GM21737 (cell line): Measurements from ENCODE around the gene FXYD6.

Experiments
- ATAC-seq: cut with Tn5 transposase; IDR thresholded peaks from one replicate; pipeline ENCODE4 v1.9.1; 2021; ENCODE audit warnings: mild to moderate bottlenecking, moderate library complexity; ENCODE audit not compliant: unreplicated experiment

The FXYD6 gene

DNA sequence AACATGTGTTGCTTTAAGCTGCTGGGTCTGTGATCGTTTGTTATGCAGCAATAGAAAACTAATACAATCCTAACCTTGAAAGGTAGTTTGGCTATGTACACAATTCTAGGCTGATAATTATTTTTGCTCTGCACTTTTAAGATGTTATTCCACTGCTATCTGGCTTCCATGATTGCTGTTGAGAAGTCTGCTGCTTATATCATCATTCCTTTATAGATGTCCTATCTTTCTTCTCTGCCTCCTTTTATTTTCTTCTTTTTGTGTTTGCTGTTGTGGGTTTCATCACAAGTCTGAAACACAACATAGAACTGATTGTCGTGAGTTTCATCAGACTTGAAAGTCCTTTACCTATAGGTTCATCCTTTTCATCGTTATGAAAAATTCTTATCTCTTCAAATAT, 24.1 kb downstream of the FXYD6 start:
- ATAC-seq: no peak

DNA sequence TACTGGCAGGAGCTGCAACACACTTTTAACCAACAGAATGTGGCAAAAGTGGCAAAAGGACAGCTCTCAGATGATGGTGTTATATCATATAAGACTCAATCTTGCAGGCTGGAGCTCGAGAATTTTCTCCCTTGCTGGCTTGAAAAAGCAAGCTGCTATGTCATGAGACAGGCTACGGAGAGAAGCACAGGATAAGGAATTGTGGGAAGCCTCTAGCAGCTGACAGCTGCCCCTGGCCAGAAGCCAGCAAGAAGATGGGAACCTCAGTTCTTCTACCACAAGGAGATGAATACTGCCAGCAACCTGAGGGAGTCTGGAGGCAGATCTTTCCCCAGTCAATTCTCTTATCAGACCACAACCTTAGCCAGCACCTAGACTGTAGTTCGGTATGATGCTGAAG, 24.6 kb downstream of the FXYD6 start:
- ATAC-seq: no peak

GRCh38 chr11:117851106-117851505, 25.4 kb downstream of the FXYD6 start:
- ATAC-seq: no peak

GRCh38 chr11:117849781-117850414, 26.6 kb downstream of the FXYD6 start:
- ATAC-seq: no peak

DNA sequence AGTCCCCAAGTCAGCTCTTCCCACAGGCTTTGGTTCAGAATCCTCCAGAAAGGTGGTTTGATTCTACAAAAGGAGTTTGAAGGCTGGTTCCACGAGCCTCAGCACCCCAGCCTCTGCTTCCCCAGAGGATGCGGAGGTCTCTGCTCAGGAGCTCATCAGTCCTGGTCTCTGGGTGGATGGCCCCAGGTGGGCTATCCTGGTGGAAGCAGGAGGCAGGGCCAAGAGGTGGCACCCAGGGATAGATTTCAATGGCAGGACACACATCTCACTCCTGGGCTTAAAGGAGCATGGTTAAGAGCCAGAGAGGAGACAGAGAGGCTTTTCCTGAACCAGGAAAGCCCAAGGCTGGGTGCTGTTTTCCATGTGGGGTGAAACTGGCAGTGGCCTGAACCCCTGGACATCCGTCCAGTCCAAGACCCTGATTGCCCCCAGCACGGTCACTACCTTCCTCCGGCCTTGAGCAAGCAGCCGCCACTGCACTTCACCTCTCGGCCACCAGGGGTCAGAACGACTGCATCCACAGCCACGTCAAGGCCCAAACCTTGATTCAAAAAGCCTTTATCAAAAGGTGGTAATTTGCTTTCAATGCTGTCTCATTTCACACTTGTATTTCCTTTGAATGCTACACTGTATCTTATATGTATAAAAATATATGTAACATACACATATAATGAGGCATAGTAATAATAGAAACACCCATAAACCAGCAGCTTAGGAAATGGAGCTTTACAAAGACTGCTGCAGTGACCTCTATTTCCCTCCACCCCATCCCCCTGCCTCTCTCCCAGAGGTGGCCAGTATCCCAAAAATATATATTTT, 32.6 kb downstream of the FXYD6 start:
- no peak for ATAC-seq

- ATAC-seq: no peak
Measured at GRCh38 chr11:117842131-117842941, 34.1 kb downstream of the FXYD6 start.

GRCh38 chr11:117841551-117842031, 34.9 kb downstream of the FXYD6 start:
- ATAC-seq: no peak

- ATAC-seq: no peak
Measured at GRCh38 chr11:117840881-117841550, 35.4 kb downstream of the FXYD6 start.

GRCh38 chr11:117839936-117840813, 36.3 kb downstream of the FXYD6 start:
- ATAC-seq: no peak

DNA sequence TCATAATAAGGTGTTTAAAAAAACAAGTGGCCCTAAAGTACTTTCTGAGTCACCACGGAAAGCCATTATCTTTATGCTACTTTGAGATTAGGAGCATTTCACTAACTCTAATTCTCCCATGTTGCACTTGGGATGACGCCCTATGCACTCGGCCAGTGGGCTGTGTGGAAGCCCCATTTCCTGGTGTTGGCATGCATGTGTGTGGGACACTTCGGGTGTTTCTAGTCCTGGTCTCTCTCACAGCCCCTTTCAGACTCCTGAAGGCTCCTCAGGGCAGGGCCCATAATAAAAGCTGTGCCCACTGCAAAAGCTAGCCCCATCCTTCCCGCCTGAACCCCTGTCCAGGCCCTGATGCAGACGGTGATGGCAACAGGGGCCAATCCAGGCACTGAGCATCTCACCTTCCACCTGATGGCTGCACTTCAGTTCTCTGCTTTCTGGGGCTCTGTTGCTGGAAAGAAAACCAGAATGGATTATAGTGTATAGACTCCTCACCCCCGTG, 37.0 kb downstream of the FXYD6 start:
- ATAC-seq: no peak

DNA sequence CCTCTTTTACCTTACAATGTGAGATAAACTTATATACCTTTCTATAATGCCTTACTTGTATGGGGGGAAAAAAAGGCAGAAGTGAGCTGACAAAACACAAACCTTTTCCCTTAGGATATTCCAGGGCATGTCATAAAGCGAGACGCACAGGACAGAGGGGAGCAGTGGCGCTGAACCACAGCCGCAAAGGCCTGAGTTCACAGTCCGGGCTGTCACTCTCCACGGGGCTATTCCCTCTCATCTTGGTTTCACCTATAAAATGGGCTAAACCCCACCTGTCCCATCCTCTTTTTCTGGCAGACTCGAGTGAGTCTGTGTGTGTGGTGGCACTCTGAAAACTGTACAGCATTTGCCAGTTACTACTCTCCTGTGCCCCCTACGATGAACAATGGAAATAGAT, 37.6 kb downstream of the FXYD6 start:
- no peak for ATAC-seq

DNA sequence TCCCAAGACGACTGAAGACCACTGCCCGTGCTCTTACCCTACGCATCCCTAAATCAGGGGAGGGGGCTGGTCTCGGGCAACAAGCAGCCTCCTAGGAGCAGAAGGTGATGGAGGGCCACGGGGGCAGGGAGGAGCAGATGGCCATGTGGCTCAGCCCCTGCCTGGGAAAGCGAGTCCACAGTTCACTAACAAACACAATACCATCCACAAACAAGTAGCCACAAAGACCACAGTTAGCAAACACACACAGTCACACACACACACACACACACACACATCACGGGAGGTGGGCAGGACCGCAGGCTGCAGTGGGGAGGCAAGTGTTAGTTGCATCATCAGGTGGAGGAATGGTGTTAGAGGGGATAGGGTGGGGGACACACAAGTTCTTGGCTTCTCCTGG, 38.7 kb downstream of the FXYD6 start:
- ATAC-seq: no peak

DNA sequence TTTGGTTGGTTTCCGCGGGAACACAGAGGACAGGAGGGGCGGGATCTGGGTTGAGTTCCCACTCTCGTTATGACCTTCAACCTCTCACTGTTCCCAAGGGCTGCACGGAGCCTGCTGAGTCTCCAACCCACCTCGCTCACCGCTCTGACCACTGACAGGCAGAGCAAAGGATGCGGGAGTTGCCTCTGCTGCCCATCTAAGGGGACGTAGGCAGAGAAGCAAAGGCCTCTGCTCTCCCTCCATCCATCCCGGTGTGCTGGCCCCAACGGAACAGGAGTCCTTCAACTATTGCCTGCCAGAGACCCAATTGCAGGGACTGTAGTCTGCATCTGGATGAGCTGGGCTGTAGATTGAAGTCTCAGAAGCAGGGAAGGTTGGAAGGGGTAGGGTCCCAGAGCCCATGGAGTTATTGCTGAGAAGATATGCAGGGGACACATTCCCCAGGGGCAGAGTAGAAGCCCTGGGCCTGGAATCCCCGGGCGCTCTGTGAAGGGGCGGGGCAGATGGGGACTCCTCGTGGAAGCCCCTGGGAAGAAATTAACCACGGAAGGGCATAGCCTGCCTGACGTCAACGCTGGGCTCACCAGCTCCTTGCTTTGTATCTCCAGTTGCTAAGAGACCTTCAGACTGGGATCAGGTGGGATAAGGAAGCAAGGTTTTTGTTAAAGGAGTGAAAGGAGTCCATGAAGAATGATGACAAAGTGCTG, 39.2 kb downstream of the FXYD6 start:
- no peak for ATAC-seq

- no peak for ATAC-seq
Measured at GRCh38 chr11:117836077-117836960, 40.1 kb downstream of the FXYD6 start.

DNA sequence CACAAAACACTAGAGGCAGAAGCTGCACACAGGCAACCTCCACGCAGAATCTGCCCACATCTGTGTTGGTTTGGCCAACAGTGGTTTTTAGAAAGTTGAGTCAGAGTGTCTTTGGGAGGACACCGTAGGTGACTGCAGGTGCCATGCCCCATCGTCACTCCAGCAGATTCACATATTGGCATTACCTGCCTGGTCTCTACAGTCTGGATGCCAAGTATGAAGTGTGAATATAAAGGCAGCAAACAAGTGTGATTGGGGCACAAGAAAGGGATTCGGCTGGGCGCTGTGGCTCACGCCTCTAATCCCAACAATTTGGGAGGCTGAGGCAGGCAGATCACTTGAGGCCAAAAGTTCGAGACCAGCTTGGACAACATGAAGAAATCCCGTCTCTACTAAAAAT, 40.9 kb downstream of the FXYD6 start:
- no peak for ATAC-seq

GRCh38 chr11:117834838-117835443, 41.5 kb downstream of the FXYD6 start:
- ATAC-seq: no peak

- no peak for ATAC-seq
Measured at GRCh38 chr11:117834068-117834810, 42.2 kb downstream of the FXYD6 start.
